Measurements from ENCODE around the gene KLHL18.

GRCh38 chr3:47385007-47385406 lies 102.3 kb downstream of the KLHL18 start:
- TF ChIP-seq CTCF (conservative IDR thresholded peaks at IDR 0.05; ENCODE audit: low read length) = no peak
- TF ChIP-seq EZH2phosphoT487 (IDR thresholded peaks at IDR 0.05; ENCODE audit: borderline replicate concordance) = no peak
